Choroid plexus epithelial cell (primary cell): ENCODE results near the gene FOXA3.
A peak's percentile ranks its signal among the peaks of the same experiment; 100 is the strongest.

Experiments used
- DNase-seq: peaks from one replicate; pipeline ENCODE4 v3.0.0-alpha.2; 2010; ENCODE audit warnings: low read depth
- H3K4me3 ChIP-seq: 2 replicates; pipeline ENCODE4 v1.5.1; 2011; ENCODE audit warnings: low read depth, mild to moderate bottlenecking, control low read depth, low read length, moderate library complexity
- TF ChIP-seq, protein P1 (sequence below): conservative IDR thresholded peaks from 2 replicates; pipeline ENCODE4 v1.5.1; 2011; ENCODE audit warnings: low read depth, mild to moderate bottlenecking, control low read depth, inconsistent platforms, low read length, moderate library complexity

FOXA3 gene

DNA sequence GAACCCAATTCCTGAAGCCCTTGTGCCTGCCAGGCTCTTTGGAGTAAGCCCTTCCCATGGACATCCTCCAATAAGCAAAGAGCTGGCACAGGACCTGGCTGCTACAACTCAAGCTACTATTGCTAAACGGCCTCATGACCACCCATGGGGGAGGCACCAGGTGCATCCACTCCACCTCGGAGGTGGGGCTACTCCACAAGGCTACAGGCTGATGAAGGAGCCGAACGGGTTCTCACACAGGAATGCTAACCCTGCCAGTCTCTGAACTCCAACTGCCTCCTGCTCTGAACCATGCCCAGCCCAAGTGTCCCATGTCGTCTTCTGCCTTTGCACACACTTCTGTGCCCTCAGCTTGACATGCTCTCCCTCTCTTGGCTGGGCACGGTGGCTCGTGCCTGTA lies 11.1 kb upstream of the FOXA3 start:
- TF ChIP-seq, protein P1, sequence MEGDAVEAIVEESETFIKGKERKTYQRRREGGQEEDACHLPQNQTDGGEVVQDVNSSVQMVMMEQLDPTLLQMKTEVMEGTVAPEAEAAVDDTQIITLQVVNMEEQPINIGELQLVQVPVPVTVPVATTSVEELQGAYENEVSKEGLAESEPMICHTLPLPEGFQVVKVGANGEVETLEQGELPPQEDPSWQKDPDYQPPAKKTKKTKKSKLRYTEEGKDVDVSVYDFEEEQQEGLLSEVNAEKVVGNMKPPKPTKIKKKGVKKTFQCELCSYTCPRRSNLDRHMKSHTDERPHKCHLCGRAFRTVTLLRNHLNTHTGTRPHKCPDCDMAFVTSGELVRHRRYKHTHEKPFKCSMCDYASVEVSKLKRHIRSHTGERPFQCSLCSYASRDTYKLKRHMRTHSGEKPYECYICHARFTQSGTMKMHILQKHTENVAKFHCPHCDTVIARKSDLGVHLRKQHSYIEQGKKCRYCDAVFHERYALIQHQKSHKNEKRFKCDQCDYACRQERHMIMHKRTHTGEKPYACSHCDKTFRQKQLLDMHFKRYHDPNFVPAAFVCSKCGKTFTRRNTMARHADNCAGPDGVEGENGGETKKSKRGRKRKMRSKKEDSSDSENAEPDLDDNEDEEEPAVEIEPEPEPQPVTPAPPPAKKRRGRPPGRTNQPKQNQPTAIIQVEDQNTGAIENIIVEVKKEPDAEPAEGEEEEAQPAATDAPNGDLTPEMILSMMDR: no peak
- H3K4me3 ChIP-seq: no peak overlapping the region
- no peak for DNase-seq

DNA sequence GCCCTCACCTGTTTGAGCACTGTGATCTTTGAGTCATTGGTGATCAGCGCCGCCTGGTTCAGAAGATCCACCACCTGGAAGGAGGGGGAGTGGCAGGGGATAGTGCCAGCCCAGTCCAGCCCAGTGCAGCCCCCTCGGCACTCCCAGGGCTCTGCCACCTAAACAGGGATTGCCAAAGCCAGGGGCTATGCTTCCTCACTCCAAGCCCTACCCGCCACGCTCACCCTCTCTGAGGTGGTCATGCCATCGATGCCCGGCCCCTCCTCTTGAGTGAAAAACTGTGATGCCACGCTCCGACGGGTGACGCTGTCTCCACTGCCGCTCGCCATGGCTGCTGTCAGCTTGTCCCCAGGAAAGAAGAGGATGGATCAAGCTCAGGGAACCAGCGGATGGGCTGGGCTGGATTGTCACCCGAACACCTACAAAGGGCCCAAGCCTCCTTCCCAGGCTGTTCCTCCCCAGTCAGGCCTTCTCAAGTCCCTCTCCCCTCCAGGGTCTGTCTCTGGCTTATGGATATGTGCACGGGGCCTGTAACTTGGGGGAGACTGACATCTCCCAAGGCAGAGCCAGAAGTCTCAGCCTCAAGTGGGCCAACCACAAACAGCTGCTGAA lies 9.9 kb upstream of the FOXA3 start:
- no peak for DNase-seq
- H3K4me3 ChIP-seq: no peak overlapping the region
- TF ChIP-seq, protein P1: no peak

DNA sequence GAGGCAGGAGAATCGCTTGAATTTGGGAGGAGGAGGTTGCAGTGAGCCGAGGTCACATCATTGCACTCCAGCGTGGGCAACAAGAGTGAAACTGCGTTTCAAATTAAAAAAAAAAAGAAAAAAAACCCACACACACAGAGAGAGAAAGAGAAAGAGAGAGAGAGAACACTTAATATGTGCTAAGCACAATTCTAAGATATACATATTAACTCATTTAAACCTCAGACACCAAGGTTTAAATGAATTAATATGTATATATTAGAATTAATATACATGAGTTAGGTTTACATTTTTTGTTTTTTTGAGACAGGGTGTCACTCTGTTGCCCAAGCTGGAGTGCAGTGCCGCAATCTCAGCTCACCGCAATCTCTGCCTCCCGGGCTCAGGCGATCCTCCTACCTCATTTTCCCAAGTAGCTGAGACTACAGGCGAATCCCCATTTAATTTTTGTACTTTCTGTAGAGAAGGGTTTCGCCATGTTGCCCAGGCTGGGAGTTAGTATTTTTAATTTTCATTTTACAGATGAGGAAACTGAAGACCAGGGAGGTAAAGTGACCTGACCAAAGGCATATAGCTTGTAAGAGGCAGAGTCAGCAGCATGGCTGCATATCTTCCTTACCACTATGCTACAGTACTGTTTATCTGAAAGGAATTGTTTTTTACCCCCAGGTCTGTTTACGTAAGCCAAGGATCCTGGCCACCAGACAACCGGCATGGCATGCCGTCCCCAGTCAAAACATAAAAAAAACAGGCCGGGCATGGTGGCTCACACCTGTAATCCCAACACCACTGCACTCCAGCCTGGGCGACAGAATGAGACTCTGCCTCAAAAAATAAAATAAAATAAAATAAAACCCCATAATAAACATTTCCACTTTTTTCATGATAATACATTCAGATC lies 3.5 kb upstream of the FOXA3 start:
- TF ChIP-seq, protein P1: no peak
- no peak for DNase-seq
- H3K4me3 ChIP-seq: no peak overlapping the region

DNA sequence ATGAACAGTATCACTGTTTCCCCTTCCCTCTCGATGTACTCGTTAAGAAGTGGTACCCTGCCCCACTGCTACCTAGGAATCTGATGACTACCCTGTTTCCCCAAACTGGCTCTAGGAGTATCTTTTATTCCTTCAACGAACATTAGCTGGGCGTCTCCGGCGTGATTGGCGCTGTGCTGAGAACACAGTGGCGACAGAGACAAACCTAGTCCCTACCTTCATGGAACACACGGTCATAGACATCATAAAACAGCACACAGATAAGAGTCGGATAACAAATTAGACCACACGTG lies 1.9 kb upstream of the FOXA3 start:
- no peak for DNase-seq
- TF ChIP-seq, protein P1: no peak
- peak overlapping the region; percentile 99 for H3K4me3 ChIP-seq

DNA sequence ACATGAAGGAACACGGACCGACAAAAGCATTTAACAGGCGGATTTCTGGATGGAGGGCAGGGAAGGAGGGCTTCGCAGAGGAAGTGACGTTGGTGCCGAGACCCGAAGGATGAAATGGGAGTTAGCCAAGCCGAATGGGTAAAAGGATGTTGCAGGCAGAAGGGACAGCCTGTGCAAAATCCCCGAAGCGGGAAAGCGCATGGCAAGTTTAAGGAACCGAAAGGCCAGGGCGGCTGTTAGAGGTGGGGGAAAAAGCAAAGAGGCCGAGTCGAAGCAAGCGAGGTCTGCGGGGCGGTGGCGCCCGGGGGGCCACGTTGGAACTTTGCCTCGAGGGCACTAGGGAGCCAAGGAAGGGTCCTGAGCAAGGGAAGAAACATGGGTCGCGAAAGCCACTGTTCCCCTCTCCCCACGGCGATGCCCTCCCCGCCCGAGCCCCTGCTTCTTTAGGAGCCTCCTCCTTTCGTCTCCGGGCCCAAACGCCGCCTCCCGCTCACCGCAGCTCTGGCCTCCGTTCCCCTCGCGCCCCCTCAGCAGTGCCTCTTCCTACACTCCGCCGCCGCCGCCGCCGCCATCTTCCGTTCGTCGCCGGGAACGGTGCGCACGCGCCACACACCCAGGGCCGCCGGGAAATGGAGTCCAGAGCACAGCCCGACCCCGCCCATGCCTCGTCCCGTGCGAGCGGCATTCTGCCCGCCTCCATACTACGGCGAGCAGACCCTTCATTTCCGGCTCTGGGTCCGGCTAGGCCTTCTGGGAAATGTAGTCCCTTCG lies 1.4 kb upstream of the FOXA3 start, which contains the start of gene SYMPK:
Gene SYMPK (minus strand): TSS at position 584 of the 771 bp plus-strand sequence. CDS start 8,652 bp downstream, outside the sequence.
- H3K4me3 ChIP-seq: peak within 1 kb of the TSS; percentile 99
- TF ChIP-seq, protein P1: no peak
- peak; percentile 99 for DNase-seq

DNA sequence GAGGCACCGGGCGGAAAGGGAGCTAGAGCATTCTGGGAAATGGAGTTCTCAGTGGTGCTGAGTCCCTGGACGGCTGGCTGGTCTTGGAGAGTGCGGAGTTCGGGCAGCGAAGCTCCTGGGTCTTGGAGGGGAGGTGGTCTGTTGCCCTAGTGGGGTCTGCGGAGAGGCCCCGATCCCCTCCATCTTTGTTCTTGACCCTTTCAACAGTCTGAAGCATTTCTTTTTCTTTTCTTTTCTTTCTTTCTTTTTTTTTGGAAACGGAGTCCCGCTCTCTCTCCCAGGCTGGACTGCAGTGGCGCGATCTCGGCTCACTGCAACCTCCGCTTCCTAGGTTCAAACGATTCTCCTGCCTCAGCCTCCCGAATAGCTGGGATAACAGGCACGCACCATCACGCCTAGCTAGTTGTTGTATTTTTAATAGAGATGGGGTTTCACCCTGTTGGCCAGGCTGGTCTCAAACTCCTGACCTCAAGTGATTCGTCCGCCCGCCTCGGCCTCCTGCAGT lies 739 bp upstream of the FOXA3 start:
- TF ChIP-seq, protein P1: no peak
- peak overlapping the region; percentile 49 for H3K4me3 ChIP-seq
- no peak for DNase-seq
